Stimulated activated CD8-positive, alpha-beta memory T cell treated with anti-CD3 and anti-CD28 coated beads, Interleukin-12 subunit alpha, Interleukin-12 subunit beta, amount 100 ng/mL, for 1 hour (primary cell): ENCODE results near the gene BATF.
"Not testable (repeated sequence)": the region's sequence is repeated elsewhere in the genome, so short reads cannot be mapped to it uniquely, and the experiment has no call there.

Experiments used
- DNase-seq: peaks from one replicate; pipeline ENCODE4 v3.0.0-alpha.2; 2020; ENCODE audit warnings: low read depth

The BATF gene

GRCh38 chr14:75522224-75522982 is at the start of gene BATF:
Gene BATF (plus strand): TSS chr14:75522469. CDS start chr14:75522683, 214 bp downstream.
- peak; percentile 63 for DNase-seq

- DNase-seq = not testable (repeated sequence)
These were observed 48.1 kb upstream of the BATF start for GRCh38 chr14:75474127-75474526.

GRCh38 chr14:75476274-75476995 is 45.8 kb upstream of the BATF start:
- DNase-seq = no peak

GRCh38 chr14:75477881-75478280 is 44.4 kb upstream of the BATF start:
- DNase-seq = no peak

GRCh38 chr14:75479770-75480600 is 42.3 kb upstream of the BATF start:
- DNase-seq = no peak

- DNase-seq = no peak
These were observed 39.9 kb upstream of the BATF start for GRCh38 chr14:75482366-75482765.

- no peak for DNase-seq
These were observed 37.4 kb upstream of the BATF start for GRCh38 chr14:75484711-75485429.

GRCh38 chr14:75486318-75486717 is 36.0 kb upstream of the BATF start:
- DNase-seq = no peak

GRCh38 chr14:75487155-75487671 is 35.1 kb upstream of the BATF start:
- DNase-seq = no peak

- DNase-seq = no peak
These were observed 32.8 kb upstream of the BATF start for GRCh38 chr14:75489480-75489837.

GRCh38 chr14:75491376-75491978 is 30.8 kb upstream of the BATF start:
- no peak for DNase-seq

- no peak for DNase-seq
These were observed 29.3 kb upstream of the BATF start for GRCh38 chr14:75492832-75493591.

- DNase-seq = no peak
These were observed 28.6 kb upstream of the BATF start for GRCh38 chr14:75493592-75494087.

- DNase-seq = no peak
These were observed 27.4 kb upstream of the BATF start for GRCh38 chr14:75494896-75495295.

GRCh38 chr14:75495399-75495798 is 26.9 kb upstream of the BATF start:
- no peak for DNase-seq

- DNase-seq = no peak
These were observed 26.4 kb upstream of the BATF start for GRCh38 chr14:75495882-75496281.

- no peak for DNase-seq
These were observed 25.5 kb upstream of the BATF start for GRCh38 chr14:75496755-75497154.

- no peak for DNase-seq
These were observed 25.1 kb upstream of the BATF start for GRCh38 chr14:75497191-75497590.

GRCh38 chr14:75497701-75498100 is 24.6 kb upstream of the BATF start:
- DNase-seq = no peak

- DNase-seq = no peak
These were observed 23.0 kb upstream of the BATF start for GRCh38 chr14:75499084-75499875.
